Neuronal stem cell (in vitro differentiated cells): ENCODE measurements around the gene TAPT1.

Source experiments
- DNase-seq: peaks from one replicate; pipeline ENCODE4 v3.0.0-alpha.2; 2013; ENCODE audit warnings: low spot score
- H2AFZ ChIP-seq: one replicate; pipeline ENCODE4 v1.6.1; 2013; ENCODE audit warnings: mild to moderate bottlenecking, low read length, inconsistent platforms
- H2AK5ac ChIP-seq: 2 replicates; pipeline ENCODE4 v1.6.1; 2013; ENCODE audit warnings: low read depth, mild to moderate bottlenecking, inconsistent platforms, low read length, moderate library complexity, mixed read lengths
- H2BK120ac ChIP-seq: 2 replicates; pipeline ENCODE4 v1.6.1; 2013; ENCODE audit warnings: low read depth, mild to moderate bottlenecking, inconsistent platforms, low read length, moderate library complexity, mixed read lengths
- H2BK12ac ChIP-seq: one replicate; pipeline ENCODE4 v1.6.1; 2013; ENCODE audit warnings: low read length, inconsistent platforms
- H2BK15ac ChIP-seq: 2 replicates; pipeline ENCODE4 v1.6.1; 2013; ENCODE audit warnings: mild to moderate bottlenecking, low read length, inconsistent platforms, mixed read lengths
- H2BK5ac ChIP-seq: one replicate; pipeline ENCODE4 v1.6.1; 2013; ENCODE audit warnings: inconsistent platforms, mild to moderate bottlenecking, low read length, moderate library complexity
- H3K14ac ChIP-seq: one replicate; pipeline ENCODE4 v1.6.1; 2013; ENCODE audit warnings: low read length, inconsistent platforms
- H3K18ac ChIP-seq: 2 replicates; pipeline ENCODE4 v1.6.1; 2013; ENCODE audit warnings: low read length, inconsistent platforms
- H3K23ac ChIP-seq: 2 replicates; pipeline ENCODE4 v1.6.1; 2013; ENCODE audit warnings: low read depth, mild to moderate bottlenecking, mixed read lengths, low read length, inconsistent platforms; ENCODE audit not compliant: poor library complexity
- H3K27ac ChIP-seq: replicated peaks from 3 replicates; pipeline ENCODE4 v1.5.1; 2013; ENCODE audit warnings: low read length, inconsistent platforms
- H3K27me3 ChIP-seq, 3 experiments: 2 replicates each; pipeline ENCODE4 v1.6.1; 2013; ENCODE audit warnings: low read length in 3 of 3, mild to moderate bottlenecking in 2 of 3, inconsistent platforms in 1 of 3, low read depth in 1 of 3, mixed read lengths in 1 of 3, moderate library complexity in 1 of 3; ENCODE audit not compliant: control insufficient read depth in 3 of 3, insufficient read depth in 3 of 3
- H3K36me3 ChIP-seq, 2 donors: replicated peaks in 1 of 2; 2 replicates each; pipeline ENCODE4 v1.6.1; 2013; ENCODE audit warnings: low read length in 2 of 2; ENCODE audit not compliant: control insufficient read depth in 2 of 2, insufficient read depth in 2 of 2
- H3K4ac ChIP-seq: 2 replicates; pipeline ENCODE4 v1.6.1; 2013; ENCODE audit warnings: inconsistent platforms, mild to moderate bottlenecking, low read length, moderate library complexity
- H3K4me1 ChIP-seq, 2 donors: 1 replicate in 1 of 2; 2 replicates in 1 of 2; pipeline ENCODE4 v1.6.1; 2013; ENCODE audit warnings: low read length in 2 of 2, low read depth in 1 of 2; ENCODE audit not compliant: control insufficient read depth in 2 of 2, insufficient read depth in 1 of 2
- H3K4me2 ChIP-seq: one replicate; pipeline ENCODE4 v1.6.1; 2013; ENCODE audit warnings: mild to moderate bottlenecking, low read length, inconsistent platforms; ENCODE audit not compliant: insufficient read depth, poor library complexity, severe bottlenecking
- H3K4me3 ChIP-seq, 2 donors: 2 replicates each; pipeline ENCODE4 v1.5.1; 2013; ENCODE audit warnings: low read length in 2 of 2, mild to moderate bottlenecking in 2 of 2, inconsistent platforms in 1 of 2, moderate library complexity in 1 of 2
- H3K79me1 ChIP-seq: one replicate; pipeline ENCODE4 v1.6.1; 2013; ENCODE audit warnings: low read depth, mild to moderate bottlenecking, inconsistent platforms, low read length, moderate library complexity
- H3K9ac ChIP-seq: one replicate; pipeline ENCODE4 v1.6.1; 2013; ENCODE audit warnings: mild to moderate bottlenecking, low read depth, low read length, inconsistent platforms; ENCODE audit not compliant: poor library complexity
- H3K9me3 ChIP-seq, 2 donors: replicated peaks in 1 of 2; 2 replicates each; pipeline versions ENCODE3 to v1.6.1; 2013; ENCODE audit warnings: low read length in 2 of 2, mild to moderate bottlenecking in 2 of 2, inconsistent platforms in 1 of 2, low read depth in 1 of 2, mixed read lengths in 1 of 2, moderate library complexity in 1 of 2; ENCODE audit not compliant: control insufficient read depth in 2 of 2, insufficient read depth in 1 of 2
- H4K8ac ChIP-seq: one replicate; pipeline ENCODE4 v1.6.1; 2013; ENCODE audit warnings: low read depth, mild to moderate bottlenecking, inconsistent platforms, low read length, moderate library complexity
- H4K91ac ChIP-seq: one replicate; pipeline ENCODE4 v1.6.1; 2013; ENCODE audit warnings: low read length, low read depth, mild to moderate bottlenecking, inconsistent platforms; ENCODE audit not compliant: poor library complexity
- WGBS, 2 donors: extraction: QIAGEN DNeasy Blood & Tissue Kit; methylation state at CpG; one replicate each; pipeline ENCODE4 v1.1.7; 2013; ENCODE audit warnings: missing lambda C conversion rate in 2 of 2, mixed read lengths in 1 of 2; ENCODE audit not compliant: insufficient read length in 2 of 2, insufficient replicate concordance in 1 of 2; ENCODE audit errors: extremely low coverage in 2 of 2; 5-methylcytosine and 5-hydroxymethylcytosine counted together

The TAPT1 gene

GRCh38 chr4:16248605-16249004 is 22.3 kb upstream of the TAPT1 start:
- no peak for DNase-seq
- H2BK12ac ChIP-seq: no peak overlapping the region
- no peak overlapping the region for H4K8ac ChIP-seq
- no peak overlapping the region for H2AK5ac ChIP-seq
- no CpG with 5 or more reads among the region's 2 CpGs for WGBS, 2 donors
- no peak overlapping the region for H4K91ac ChIP-seq
- H3K4me3 ChIP-seq: no peak overlapping the region
- no peak overlapping the region for H3K14ac ChIP-seq
- H2BK5ac ChIP-seq: no peak overlapping the region
- H3K18ac ChIP-seq: no peak overlapping the region
- H3K4me1 ChIP-seq: peaks cover 4 to 6% of the 10 kb centered on the region in 2 donors
- H3K23ac ChIP-seq: no peak overlapping the region
- no peak overlapping the region for H2BK15ac ChIP-seq
- no peak overlapping the region for H3K27ac ChIP-seq
- H3K9me3 ChIP-seq: no peaks in the 10 kb centered on the region
- H3K4ac ChIP-seq: no peak overlapping the region
- no peaks in the 10 kb centered on the region for H3K79me1 ChIP-seq
- no peak overlapping the region for H3K9ac ChIP-seq
- no peak overlapping the region for H2BK120ac ChIP-seq
- no peaks in the 10 kb centered on the region for H3K36me3 ChIP-seq
- H3K4me2 ChIP-seq: no peak overlapping the region
- no peaks in the 10 kb centered on the region for H3K27me3 ChIP-seq
- H2AFZ ChIP-seq: no peak overlapping the region

- Histone ChIP-seq H3K4me2 (no peak overlapping the region), H2AFZ (no peak overlapping the region), H3K27ac (no peak overlapping the region), H2BK120ac (no peak overlapping the region), H3K9me3 (no peaks in the 10 kb centered on the region), H3K23ac (no peak overlapping the region), H2AK5ac (no peak overlapping the region), H3K18ac (no peak overlapping the region), H3K4ac (no peak overlapping the region), H3K4me3 (no peak overlapping the region), H4K91ac (no peak overlapping the region), H3K4me1 (no peaks in the 10 kb centered on the region), H3K79me1 (no peaks in the 10 kb centered on the region), H4K8ac (no peak overlapping the region), H2BK12ac (no peak overlapping the region), H3K14ac (no peak overlapping the region), H3K27me3 (no peaks in the 10 kb centered on the region), H2BK15ac (no peak overlapping the region), H2BK5ac (no peak overlapping the region), H3K9ac (no peak overlapping the region), H3K36me3 (peaks cover 0 to 4% of the 10 kb centered on the region in 2 donors)
- DNase-seq: no peak
- no CpG with 5 or more reads among the region's 1 CpG for WGBS, 2 donors
Observed at GRCh38 chr4:16245241-16245640, 19.0 kb upstream of the TAPT1 start.

GRCh38 chr4:16243285-16243684 is 17.0 kb upstream of the TAPT1 start:
- H3K4me3 ChIP-seq: no peak overlapping the region
- no peaks in the 10 kb centered on the region for H3K9me3 ChIP-seq
- H2AK5ac ChIP-seq: no peak overlapping the region
- H4K91ac ChIP-seq: no peak overlapping the region
- no peak overlapping the region for H3K4ac ChIP-seq
- H2BK5ac ChIP-seq: no peak overlapping the region
- DNase-seq: no peak
- no peak overlapping the region for H2BK15ac ChIP-seq
- no peaks in the 10 kb centered on the region for H3K27me3 ChIP-seq
- H3K4me1 ChIP-seq: no peaks in the 10 kb centered on the region
- H3K27ac ChIP-seq: no peak overlapping the region
- H4K8ac ChIP-seq: no peak overlapping the region
- no peak overlapping the region for H3K14ac ChIP-seq
- no peak overlapping the region for H3K4me2 ChIP-seq
- no peaks in the 10 kb centered on the region for H3K79me1 ChIP-seq
- no peak overlapping the region for H2AFZ ChIP-seq
- H3K9ac ChIP-seq: no peak overlapping the region
- no peak overlapping the region for H3K18ac ChIP-seq
- WGBS, 2 donors: no CpG with 5 or more reads among the region's 4 CpGs
- no peak overlapping the region for H2BK12ac ChIP-seq
- H2BK120ac ChIP-seq: no peak overlapping the region
- no peak overlapping the region for H3K23ac ChIP-seq
- peaks cover 0 to 4% of the 10 kb centered on the region in 2 donors for H3K36me3 ChIP-seq

- Histone ChIP-seq H4K91ac (no peak overlapping the region), H2BK12ac (no peak overlapping the region), H3K4me2 (no peak overlapping the region), H3K79me1 (no peaks in the 10 kb centered on the region), H3K9ac (no peak overlapping the region), H3K27me3 (no peaks in the 10 kb centered on the region), H3K14ac (no peak overlapping the region), H3K18ac (no peak overlapping the region), H2AK5ac (no peak overlapping the region), H3K9me3 (no peaks in the 10 kb centered on the region), H3K23ac (no peak overlapping the region), H2BK120ac (no peak overlapping the region), H4K8ac (no peak overlapping the region), H3K4me1 (no peaks in the 10 kb centered on the region), H2BK15ac (no peak overlapping the region), H2AFZ (no peak overlapping the region), H3K36me3 (peaks cover 0 to 4% of the 10 kb centered on the region in 2 donors), H3K27ac (no peak overlapping the region), H2BK5ac (no peak overlapping the region), H3K4me3 (no peak overlapping the region), H3K4ac (no peak overlapping the region)
- no peak for DNase-seq
Observed at GRCh38 chr4:16240300-16240699, 14.0 kb upstream of the TAPT1 start.
